Measurements from ENCODE around the gene NCOR1.

NCOR1 gene

DNA sequence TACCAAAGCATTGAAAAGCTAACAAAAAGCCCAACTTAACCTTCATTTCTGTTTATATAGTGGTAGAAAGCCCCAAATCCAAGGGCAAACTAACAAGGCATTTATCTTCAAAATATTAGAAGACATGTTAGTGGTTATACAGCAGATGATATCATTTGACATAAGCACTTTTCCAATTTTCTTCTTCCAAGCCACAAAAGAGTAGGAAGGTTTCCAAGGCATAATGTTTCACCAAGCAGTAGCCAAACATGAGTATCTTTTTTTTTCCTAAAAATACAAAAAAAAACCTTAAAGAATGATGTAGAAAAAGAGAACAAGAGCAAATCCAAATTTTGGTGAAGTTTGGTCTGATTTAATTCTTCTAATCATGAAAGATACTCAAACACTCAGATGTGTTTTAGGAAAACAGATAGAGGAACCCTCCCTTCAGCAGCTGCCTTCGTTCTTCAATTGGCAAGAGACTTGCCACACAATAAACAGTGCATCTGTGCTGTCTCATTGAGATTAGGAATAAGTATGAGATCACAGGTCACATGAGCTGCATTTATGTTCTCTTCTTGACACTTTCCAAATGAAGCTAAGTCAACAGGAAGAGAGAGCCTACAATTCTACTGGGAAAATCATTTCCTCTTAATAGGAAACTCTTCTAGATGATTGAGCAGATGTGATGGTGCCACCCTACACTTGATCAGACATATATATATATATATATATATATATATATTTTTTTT is 109.0 kb downstream of the NCOR1 start:
- ATAC-seq (no peak), DNase-seq (ENCODE audit: low spot score in 2 of 2) (no peak)
- H3K27ac Mint-ChIP-seq = no peak overlapping the region
- H3K9me3 Mint-ChIP-seq = no peaks in the 10 kb centered on the region
- peaks cover 88% of the 10 kb centered on the region for H3K36me3 Mint-ChIP-seq
- H3K4me3 Mint-ChIP-seq = no peak overlapping the region
- H3K4me1 Mint-ChIP-seq = peaks cover 13% of the 10 kb centered on the region

DNA sequence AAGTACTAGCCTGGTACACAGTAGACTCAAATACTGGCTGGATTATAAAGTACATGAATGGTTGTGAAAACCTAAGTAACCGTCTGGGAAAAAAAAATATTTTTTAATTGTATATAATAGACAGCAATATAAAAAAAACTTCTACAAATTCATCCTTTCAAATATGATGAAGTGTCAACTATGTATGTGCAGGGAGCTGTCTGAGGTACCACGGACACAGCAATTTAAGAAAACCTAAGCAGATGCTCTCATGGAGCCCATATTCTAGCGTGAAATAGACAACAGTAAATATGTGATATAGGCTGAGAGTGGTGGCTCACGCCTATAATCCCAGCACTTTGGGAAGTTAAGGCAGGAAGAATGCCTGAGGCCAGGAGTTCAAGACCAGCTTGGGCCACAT is 111.1 kb downstream of the NCOR1 start:
- no peak for ATAC-seq
- H3K9me3 Mint-ChIP-seq = no peaks in the 10 kb centered on the region

DNA sequence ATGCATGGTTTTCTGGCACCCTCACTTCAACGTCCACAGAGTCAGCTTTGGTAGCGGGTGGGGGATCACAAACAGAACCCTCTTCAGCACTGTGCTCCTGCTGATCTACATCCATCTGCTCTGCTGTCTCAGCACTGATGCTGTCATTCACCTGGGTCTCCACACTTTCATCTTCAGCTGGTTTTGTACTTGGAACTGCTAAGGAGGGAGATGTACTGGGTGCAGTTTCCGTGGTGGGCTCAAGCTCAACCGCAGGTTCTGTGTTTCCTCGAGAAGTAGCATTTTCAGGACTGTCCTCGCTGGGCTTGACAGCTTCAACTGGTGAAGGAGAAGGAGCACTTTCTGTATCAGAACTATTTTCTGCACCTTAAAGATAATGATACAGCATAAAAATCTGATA is 113.9 kb downstream of the NCOR1 start:
- ATAC-seq (no peak), DNase-seq (ENCODE audit: low spot score in 2 of 2) (no peak)
- Mint-ChIP-seq H3K27ac (peak overlapping the region; percentile 69), H3K9me3 (no peaks in the 10 kb centered on the region), H3K4me1 (peaks cover 16% of the 10 kb centered on the region), H3K36me3 (peaks cover 87% of the 10 kb centered on the region), H3K4me3 (no peak overlapping the region)

More for the DNA sequence above, 111.1 kb downstream of the NCOR1 start:
- peaks cover 85% of the 10 kb centered on the region for H3K36me3 Mint-ChIP-seq
- H3K4me3 Mint-ChIP-seq = no peak overlapping the region
- H3K27ac Mint-ChIP-seq = peak overlapping the region; percentile 10
- peaks cover 16% of the 10 kb centered on the region for H3K4me1 Mint-ChIP-seq
- no peak for DNase-seq (ENCODE audit: low spot score in 2 of 2)

DNA sequence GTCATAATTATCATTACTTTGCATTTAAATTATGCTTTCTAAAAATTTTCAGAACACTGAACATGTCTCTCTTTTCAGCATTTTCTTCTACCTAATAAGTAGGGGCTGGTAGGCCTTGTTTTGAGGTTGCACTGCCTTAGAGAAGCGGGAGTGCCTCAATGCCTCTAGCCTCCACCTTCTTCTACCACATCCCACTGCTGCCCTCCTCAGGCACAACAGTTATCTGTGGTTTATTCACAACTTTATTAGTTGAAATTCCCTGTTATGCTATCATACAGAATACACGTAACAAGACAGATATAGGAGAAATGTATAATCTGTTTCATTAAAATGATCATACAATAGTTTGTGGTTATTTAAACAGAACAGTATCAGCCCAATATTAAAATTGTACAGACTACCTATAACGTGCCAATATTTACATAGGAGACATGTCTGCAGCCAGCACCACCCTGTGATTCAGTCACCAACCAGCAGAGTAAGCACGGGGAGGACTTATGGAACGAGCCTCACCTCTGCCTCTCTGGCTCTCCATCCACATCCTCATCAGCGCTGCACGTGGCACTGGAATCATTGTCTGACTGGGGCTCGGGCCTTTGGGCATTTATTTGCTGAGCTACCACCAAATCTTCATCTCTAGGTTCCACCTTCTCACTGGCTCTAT is 114.5 kb downstream of the NCOR1 start:
- Mint-ChIP-seq H3K4me3 (no peak overlapping the region), H3K4me1 (peaks cover 16% of the 10 kb centered on the region), H3K27ac (peak overlapping the region; percentile 69), H3K36me3 (peaks cover 87% of the 10 kb centered on the region), H3K9me3 (no peaks in the 10 kb centered on the region)
- DNase-seq (ENCODE audit: low spot score in 2 of 2) = no peak
- no peak for ATAC-seq

DNA sequence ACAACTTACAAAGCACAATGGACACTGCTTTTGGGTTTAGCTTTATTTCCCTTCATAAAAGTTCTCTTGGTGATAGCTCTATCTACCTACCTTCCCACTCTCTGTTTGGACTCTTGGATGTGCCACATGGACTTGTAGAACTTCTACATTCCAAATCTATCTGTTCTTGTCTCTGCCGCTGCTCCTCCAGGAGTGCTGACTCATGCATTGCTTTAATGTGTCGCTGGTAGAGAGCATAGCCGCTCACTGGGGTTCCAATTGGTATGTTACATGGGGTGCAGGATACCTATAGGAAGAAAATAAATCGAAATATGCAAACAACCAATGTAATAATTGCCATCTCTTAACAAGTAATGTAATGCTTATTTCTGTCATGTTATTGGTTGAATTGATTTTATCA is 123.6 kb downstream of the NCOR1 start:
- Mint-ChIP-seq H3K9me3 (no peaks in the 10 kb centered on the region), H3K36me3 (peaks cover 64% of the 10 kb centered on the region), H3K27ac (peak overlapping the region; percentile 11), H3K4me1 (peaks cover 10% of the 10 kb centered on the region), H3K4me3 (no peak overlapping the region)
- ATAC-seq (no peak), DNase-seq (ENCODE audit: low spot score in 2 of 2) (no peak)

DNA sequence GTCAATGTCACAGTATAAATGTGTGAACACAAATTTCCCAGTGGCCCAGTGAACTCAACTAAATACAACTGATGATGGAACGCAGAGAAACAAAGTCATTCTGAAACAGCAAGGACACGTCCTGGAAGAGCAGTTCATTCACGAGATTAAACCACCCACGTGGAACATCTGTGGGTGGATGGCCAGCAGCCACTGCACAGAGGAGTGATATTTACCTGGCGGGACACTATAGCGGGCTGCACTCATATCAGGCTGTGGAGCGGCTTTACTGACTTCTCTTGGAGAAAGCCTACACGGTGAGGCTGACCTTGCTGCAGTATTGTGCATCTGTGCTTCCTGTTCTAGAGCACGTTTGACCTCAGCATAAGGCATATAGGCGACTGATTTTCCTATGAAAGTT is 128.4 kb downstream of the NCOR1 start:
- ATAC-seq (peak; percentile 58), DNase-seq (ENCODE audit: low spot score in 2 of 2) (no peak)
- Mint-ChIP-seq H3K9me3 (no peaks in the 10 kb centered on the region), H3K27ac (peak overlapping the region; percentile 4), H3K4me3 (no peak overlapping the region), H3K4me1 (peaks cover 16% of the 10 kb centered on the region), H3K36me3 (peaks cover 74% of the 10 kb centered on the region)

DNA sequence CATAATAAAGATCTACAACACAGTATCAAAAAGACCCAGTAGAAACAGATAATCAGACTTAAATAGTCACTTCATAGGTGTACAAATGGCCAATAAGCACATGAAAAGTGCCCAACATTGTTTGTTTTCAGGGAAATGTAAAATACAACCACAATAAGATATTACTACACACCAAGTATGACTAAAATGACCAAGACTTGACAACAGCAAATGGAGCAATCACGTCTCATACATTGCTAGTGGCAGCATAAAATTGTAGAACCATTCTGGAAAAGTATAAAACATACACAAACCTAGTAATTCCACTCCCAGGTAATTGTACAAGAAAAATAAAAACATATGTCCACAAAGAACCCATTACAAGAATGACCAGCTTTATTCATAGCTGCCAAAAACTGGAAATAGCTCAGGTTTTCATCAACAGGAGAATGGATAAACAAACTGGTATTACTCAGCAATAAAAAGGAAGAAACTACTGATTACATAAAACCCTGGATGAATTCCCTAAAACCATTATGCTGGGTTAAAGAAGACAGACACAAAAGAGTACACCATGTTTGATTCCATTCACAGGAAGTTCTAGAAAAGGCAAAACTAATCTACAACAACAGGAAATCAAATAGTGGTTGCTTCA is 130.2 kb downstream of the NCOR1 start:
- DNase-seq (ENCODE audit: low spot score in 2 of 2) (no peak), ATAC-seq (no peak)
- peaks cover 73% of the 10 kb centered on the region for H3K36me3 Mint-ChIP-seq
- peaks cover 16% of the 10 kb centered on the region for H3K4me1 Mint-ChIP-seq
- no peaks in the 10 kb centered on the region for H3K9me3 Mint-ChIP-seq
- H3K27ac Mint-ChIP-seq = peak overlapping the region; percentile 36
- no peak overlapping the region for H3K4me3 Mint-ChIP-seq

DNA sequence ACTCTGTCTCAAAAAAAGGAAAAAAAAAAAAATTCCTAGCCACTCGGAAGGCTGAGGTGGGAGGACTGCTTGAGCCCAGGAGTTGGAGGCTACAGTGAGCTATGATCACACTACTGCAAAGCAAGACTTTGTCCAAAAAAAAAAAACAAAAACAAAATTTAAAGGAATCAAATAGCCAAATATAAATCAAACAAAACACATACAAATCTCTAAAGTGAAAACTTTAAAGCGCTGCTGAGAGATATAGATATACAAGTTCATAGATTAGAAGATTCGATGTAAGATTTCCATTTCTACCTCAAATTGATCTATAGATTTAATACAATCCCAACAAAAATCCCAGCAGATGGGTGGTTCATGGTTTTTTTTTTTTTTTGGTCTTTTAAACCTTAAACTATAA is 132.1 kb downstream of the NCOR1 start:
- no peaks in the 10 kb centered on the region for H3K9me3 Mint-ChIP-seq
- H3K27ac Mint-ChIP-seq = no peak overlapping the region
- H3K36me3 Mint-ChIP-seq = peaks cover 81% of the 10 kb centered on the region
- peaks cover 16% of the 10 kb centered on the region for H3K4me1 Mint-ChIP-seq
- DNase-seq (ENCODE audit: low spot score in 2 of 2) = no peak
- no peak for ATAC-seq
- no peak overlapping the region for H3K4me3 Mint-ChIP-seq

DNA sequence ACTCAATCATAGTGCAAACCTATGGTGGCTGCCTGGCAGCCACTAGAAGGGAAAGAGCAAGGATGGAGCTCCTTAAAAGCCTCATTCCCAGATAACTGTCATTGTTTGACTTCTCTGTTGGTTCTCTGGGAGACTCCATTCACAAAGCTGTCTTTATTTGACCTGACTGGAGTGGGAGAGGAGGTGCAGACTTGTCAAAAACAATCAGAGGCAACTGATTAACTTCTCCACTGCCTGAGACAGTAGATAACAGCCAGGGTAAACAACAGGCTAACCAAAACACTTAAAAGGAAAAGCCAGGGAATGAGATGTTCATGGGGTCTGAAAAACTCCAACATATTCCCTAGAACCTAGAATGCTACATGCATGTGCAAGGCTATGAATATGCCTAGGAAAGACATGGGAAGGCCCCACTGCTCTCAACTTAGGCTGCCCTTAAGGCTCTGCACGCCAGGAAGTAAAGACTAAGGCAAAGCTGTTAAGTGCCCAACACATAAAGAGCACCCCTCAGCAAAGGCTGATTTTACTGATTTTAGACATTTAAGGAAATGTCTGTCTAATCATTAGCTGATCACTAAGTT is 133.7 kb downstream of the NCOR1 start:
- H3K4me1 Mint-ChIP-seq = peaks cover 16% of the 10 kb centered on the region
- no peak overlapping the region for H3K27ac Mint-ChIP-seq
- DNase-seq (ENCODE audit: low spot score in 2 of 2) (no peak), ATAC-seq (no peak)
- H3K36me3 Mint-ChIP-seq = peaks cover 92% of the 10 kb centered on the region
- no peaks in the 10 kb centered on the region for H3K9me3 Mint-ChIP-seq
- no peak overlapping the region for H3K4me3 Mint-ChIP-seq

DNA sequence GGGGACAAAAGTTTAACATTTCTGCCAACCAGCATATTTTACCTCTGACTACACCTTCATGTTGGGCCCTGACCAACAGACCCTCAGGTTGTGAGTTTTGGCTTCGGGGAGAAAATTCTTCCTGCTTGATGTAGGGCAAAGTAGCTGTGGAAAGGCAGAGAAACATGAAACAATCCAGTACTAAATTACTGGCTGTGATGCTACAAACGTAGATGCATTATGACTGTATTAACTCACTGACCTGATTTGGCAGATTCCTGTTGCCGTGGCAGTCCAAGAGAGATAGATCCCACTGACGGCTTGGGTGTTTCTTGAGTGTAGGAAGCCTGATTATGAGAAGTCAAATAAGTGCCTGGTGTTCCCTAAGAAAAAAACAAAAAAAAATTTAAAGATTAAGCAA is 135.0 kb downstream of the NCOR1 start:
- Mint-ChIP-seq H3K27ac (no peak overlapping the region), H3K9me3 (no peaks in the 10 kb centered on the region), H3K36me3 (peaks cover 91% of the 10 kb centered on the region), H3K4me1 (peaks cover 11% of the 10 kb centered on the region), H3K4me3 (no peak overlapping the region)
- ATAC-seq (no peak), DNase-seq (ENCODE audit: low spot score in 2 of 2) (no peak)

DNA sequence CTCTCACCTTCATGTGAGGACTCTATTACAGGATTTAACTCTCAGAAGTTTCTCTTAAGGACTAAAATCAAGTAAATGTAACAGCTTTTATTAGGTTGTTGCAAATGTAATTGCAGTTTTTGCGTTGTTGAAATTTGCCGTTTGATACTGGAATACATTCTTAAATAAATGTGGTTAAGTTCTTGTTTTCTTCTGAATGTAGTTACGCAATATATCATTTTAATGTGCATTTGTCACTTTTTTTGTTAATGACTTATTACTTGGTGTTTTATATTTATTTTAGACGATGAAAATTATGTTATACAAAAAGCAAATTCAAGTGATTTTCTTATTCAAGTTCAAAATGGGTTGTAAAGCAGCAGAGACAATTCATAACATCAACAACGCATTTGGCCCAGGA is 139.4 kb downstream of the NCOR1 start:
- H3K9me3 Mint-ChIP-seq = no peaks in the 10 kb centered on the region
- ATAC-seq = no peak
- no peak for DNase-seq (ENCODE audit: low spot score in 2 of 2)
- H3K4me1 Mint-ChIP-seq = peaks cover 6% of the 10 kb centered on the region
- peaks cover 92% of the 10 kb centered on the region for H3K36me3 Mint-ChIP-seq
- H3K4me3 Mint-ChIP-seq = no peak overlapping the region
- H3K27ac Mint-ChIP-seq = no peak overlapping the region

DNA sequence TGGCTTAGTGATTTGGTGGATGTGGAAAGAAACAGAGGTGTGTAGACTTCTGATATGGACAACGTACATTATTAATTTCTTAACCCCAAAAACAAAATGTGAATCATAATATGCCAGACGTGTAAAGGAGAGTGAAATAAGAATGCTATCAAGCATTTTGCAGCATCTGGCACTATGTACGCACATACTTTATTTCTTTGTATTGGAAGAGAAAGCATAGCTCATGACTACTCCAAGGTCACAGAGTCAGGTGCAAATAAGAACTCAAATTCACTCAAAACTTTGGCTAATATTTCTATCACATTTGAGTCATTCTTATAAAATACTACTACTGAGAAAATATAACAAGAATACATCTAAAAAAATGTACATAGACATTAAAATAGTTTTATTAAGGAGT is 140.9 kb downstream of the NCOR1 start:
- Mint-ChIP-seq H3K4me1 (peaks cover 6% of the 10 kb centered on the region), H3K36me3 (peaks cover 92% of the 10 kb centered on the region), H3K9me3 (no peaks in the 10 kb centered on the region), H3K4me3 (no peak overlapping the region), H3K27ac (peak overlapping the region; percentile 15)
- DNase-seq (ENCODE audit: low spot score in 2 of 2) (no peak), ATAC-seq (no peak)

DNA sequence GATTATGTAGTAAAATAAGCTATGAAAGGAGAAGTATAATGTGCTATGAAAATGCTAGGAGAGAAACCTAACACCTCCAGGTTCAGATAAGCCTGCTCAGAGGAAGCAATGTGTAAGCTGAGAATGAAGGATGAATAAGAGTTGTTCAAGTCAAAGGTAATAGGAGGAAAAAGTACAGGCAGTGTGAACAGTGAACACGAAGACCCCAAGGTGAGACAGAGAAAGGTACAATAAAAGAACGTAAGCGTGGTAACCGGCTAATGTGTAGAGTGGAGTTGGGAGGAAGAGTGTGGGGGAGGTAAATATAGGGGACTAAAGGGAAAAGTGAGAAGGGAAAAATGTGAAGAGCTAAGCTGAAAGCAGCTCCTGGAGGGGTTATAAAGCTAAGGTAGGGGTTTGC is 141.5 kb downstream of the NCOR1 start:
- no peak overlapping the region for H3K4me3 Mint-ChIP-seq
- H3K36me3 Mint-ChIP-seq = peaks cover 92% of the 10 kb centered on the region
- no peaks in the 10 kb centered on the region for H3K9me3 Mint-ChIP-seq
- peaks cover 6% of the 10 kb centered on the region for H3K4me1 Mint-ChIP-seq
- H3K27ac Mint-ChIP-seq = peak overlapping the region; percentile 15
- DNase-seq (ENCODE audit: low spot score in 2 of 2) (no peak), ATAC-seq (no peak)

DNA sequence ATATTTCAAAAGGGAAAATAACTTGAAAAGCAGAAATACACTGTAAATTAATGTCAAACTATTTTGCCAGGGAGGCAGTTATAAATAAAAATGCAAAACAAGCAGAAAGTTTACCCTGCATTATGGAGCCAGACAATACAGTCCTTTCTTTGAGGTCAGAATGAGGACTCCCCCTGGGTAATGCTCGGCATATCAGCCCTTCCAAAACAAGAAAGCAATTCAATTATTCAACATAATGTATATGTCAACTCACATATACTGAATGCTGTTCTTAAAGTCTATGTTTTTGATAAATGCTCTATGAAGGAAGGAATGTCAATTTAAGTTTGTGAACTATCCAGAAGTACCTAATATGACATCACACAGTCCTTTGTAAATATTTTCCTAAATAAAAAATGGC is 143.3 kb downstream of the NCOR1 start:
- Mint-ChIP-seq H3K4me1 (peaks cover 10% of the 10 kb centered on the region), H3K4me3 (no peak overlapping the region), H3K9me3 (no peaks in the 10 kb centered on the region), H3K27ac (no peak overlapping the region), H3K36me3 (peaks cover 98% of the 10 kb centered on the region)
- DNase-seq (ENCODE audit: low spot score in 2 of 2) (no peak), ATAC-seq (no peak)

DNA sequence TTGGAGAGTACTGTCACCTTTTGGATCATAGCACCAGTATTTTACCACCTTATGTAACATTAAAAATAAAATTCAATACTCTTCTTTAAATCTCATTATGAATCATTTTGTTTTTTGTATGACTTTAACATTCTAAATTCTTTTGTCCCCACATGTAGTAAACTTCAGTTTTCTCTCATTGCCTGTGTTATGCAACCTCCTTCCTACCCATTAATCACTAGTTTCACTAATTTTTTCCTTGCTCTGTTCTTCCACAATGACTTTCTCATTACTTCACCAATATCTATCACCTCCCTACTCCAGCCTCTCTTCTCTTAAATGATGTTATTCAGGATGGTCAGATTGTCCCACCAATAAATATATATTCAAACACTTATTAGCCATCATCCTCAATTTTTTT is 147.0 kb downstream of the NCOR1 start:
- no peak for DNase-seq (ENCODE audit: low spot score in 2 of 2)
- Mint-ChIP-seq H3K27ac (peak overlapping the region; percentile 8), H3K4me3 (no peak overlapping the region), H3K9me3 (no peaks in the 10 kb centered on the region), H3K4me1 (peaks cover 6% of the 10 kb centered on the region), H3K36me3 (peaks cover 99% of the 10 kb centered on the region)
- ATAC-seq = no peak

DNA sequence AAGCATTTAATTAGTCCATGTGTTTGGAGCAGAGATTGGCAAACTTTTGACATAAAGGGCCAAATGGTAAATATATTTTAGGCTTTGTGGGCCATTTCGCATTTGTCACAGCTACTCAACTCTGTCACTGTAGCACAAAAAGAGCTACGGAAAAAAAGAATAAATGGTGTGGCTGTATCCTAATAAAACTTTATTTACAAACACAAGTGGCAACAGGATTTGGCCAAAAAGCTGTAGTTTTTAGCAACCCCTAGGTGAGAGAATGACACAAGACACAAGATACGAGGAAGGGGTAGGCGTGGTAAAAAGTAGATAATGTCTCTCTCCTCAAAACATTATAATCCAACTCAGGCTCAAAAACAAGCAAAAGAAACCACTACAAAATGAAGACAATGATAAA is 149.2 kb downstream of the NCOR1 start:
- Mint-ChIP-seq H3K9me3 (no peaks in the 10 kb centered on the region), H3K4me1 (peaks cover 6% of the 10 kb centered on the region), H3K36me3 (peaks cover 100% of the 10 kb centered on the region), H3K4me3 (no peak overlapping the region), H3K27ac (peak overlapping the region; percentile 23)
- DNase-seq (ENCODE audit: low spot score in 2 of 2) = no peak
- no peak for ATAC-seq

All from stimulated activated effector memory CD8-positive, alpha-beta T cell treated with anti-CD3 and anti-CD28 coated beads, Interleukin-12 subunit alpha, Interleukin-12 subunit beta, amount 100 ng/mL, for 72 hours (primary cell).